Umbilical cord (tissue), 2 donors: ENCODE measurements around the gene LSG1. TPM values are rescaled to one million over a fixed set of nuclear protein-coding genes. Genes with fewer than 3 reads are reported as not detected.

Source experiments
- DNase-seq: peaks from one replicate; pipeline ENCODE4 v3.0.0-alpha.2; 2015; ENCODE audit warnings: low spot score
- total RNA-seq: library from RNA; depleted of rRNA; stranded (reverse); fragments of >200 nt; gene quantifications from one replicate; pipeline ENCODE4 v1.2.3, GENCODE V29; 2014; ENCODE audit warnings: low replicate concordance; ENCODE audit not compliant: insufficient read depth

The LSG1 gene
- total RNA-seq, 1 donor from 2014 or later = 34.9 TPM

DNA sequence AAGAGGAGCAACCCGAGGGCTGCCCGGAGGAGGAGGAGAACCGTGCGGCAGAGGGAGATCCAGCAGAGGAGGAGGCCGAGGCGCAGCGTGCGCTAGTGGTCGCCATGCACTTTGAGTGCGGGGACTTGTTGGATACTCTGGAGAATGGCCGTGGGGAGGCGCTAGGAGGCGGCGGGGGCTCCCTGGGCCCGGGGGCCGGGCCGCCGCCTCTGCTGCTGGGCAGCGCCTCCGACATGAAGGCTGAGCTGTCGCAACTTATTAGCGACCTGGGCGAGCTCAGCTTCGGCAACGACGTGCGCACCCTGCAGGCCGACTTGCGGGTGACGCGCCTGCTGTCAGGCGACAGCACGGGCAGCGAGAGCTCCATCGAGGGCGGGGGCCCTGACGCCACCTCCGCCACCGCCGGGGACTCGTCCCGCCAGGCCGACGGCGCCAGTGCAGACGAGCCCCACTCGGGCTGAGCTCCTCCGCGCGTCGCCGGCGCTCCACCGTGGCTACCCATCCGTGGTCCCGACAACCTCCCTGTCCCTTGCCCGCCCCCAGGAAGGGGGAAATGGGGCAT lies 15.7 kb upstream of the LSG1 start:
- peak; percentile 46 for DNase-seq

DNA sequence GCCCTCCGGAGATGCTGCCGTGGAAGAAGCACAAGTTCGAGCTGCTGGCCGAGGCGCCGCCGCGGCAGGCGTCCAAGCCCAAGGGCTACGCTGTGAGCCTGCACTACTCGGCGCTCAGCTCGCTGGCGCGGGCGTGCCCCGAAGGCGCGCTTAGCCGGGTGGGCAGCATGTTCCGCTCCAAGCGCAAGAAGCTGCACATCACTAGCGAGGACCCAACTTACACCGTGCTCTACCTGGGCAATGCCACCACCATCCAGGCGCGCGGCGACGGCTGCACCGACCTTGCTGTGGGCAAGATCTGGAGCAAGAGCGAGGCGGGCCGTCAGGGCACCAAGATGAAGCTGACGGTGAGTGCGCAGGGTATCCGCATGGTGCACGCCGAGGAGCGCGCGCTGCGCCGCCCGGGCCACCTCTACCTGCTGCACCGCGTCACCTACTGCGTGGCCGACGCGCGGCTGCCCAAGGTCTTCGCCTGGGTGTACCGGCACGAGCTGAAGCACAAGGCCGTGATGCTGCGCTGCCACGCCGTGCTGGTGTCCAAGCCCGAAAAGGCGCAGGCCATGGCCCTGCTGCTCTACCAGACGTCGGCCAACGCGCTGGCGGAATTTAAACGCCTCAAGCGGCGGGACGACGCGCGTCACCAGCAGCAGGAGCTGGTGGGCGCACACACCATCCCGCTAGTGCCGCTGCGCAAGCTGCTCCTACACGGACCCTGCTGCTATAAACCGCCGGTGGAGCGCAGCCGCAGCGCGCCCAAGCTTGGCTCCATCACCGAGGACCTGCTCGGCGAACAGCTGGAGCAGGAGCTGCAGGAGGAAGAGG lies 15.0 kb upstream of the LSG1 start:
- peak; percentile 62 for DNase-seq

DNA sequence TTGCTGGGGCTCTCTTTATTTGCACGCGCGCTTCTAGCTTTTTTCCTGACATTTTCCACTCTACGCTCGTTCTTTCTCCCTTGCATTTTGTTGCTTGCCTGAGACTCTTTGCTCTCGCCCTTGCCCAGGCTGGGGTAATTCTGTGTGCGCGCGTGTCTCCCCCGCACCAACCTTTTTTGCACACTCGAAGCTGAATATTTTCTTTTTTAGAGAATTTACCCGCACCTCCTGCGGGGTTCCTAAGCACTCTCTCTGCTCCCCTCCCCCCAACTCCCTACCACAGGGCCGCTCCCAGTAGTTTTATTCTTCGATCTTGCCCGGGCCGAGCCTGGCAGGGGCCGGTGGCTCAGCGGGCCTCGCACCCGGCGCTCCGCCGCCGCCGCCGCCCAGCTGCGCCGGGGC lies 14.4 kb upstream of the LSG1 start:
- peak; percentile 48 for DNase-seq

DNA sequence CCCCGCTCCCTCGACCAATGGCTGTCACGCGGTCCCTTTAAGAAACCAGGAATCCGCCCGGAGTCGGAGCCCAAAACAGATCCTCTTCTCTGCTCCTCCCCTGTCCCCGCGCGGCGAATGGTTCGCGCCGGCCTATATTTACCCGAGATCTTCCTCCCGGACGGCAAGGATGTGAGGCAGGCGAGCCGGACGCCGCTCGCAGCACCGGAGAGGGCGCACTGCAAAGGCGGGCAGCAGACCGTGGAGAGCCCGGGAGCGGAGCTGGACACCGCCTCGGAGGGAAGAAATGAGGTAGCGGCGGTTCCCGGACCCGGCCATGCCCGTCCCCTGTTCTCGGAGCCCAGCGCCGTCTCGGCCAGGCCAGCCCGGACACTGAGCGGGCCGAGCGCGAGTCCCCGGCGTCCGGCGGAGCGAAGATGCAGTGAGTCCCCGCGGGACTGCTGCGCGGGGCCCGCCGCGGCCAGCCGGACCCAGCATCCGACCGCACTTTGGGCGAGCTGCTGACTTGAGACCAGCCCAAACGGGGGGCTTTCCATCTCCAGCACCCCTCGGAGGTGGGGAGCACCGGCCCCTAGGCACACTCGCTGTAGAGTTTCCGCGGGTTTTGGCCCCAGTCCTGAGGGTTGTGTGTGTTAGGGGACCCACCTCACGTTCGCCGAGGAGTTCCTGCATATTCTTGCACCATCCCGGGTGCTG lies 13.9 kb upstream of the LSG1 start, which contains the start of gene FAM43A:
TSS of gene FAM43A (plus strand) at position 166 of the 696 bp plus-strand sequence. CDS start 944 bp downstream, outside the sequence.
- peak; percentile 94 for DNase-seq

DNA sequence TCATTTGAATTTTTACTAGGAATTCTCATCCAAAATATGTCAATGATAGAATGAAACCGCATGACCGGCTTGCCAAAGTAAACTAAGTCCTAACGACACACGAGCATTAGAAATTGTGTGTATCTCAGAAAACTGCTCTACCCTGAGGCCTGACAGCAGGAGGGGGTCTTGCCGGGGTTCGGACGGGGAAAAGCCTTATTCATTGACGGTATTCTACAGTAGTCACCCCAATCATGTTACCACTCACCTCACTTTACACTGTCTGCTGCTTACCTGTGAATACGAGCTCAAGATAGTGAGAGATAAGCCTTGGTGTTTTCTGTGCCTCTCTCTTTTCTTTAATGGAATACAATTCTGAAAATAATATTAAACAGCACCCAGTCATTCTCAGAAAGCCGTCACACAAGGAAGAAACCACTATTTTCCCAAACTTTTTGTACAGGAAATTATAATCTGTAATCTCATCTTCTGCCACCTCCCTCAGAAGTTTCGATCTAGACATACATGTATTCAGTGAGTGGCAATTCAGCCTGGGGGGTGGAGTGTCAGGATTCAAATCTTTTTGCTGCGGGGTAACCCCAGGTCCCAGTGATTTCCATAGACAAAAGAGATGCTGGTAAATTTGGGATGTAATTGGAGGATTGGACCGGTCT lies 13.2 kb upstream of the LSG1 start:
- no peak for DNase-seq

DNA sequence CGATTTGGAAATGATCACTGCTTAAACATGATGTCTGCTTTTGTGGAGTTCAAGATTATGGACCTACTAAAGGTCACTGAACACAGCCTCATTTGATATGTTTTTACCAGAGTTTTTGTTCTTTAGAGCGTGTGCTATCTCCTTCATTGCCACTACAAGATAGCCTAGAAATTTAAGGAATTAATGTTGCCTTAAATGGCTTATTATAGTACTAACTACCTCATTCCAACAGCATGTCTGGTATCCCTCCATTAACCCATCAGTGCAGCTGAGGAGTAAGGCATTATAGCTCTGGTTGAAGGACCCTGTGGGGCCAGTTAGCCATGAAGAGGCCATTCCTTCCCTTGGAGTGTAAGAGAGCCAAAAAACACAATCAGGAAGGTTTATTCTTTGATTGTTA lies 11.4 kb upstream of the LSG1 start:
- DNase-seq = peak; percentile 19

DNA sequence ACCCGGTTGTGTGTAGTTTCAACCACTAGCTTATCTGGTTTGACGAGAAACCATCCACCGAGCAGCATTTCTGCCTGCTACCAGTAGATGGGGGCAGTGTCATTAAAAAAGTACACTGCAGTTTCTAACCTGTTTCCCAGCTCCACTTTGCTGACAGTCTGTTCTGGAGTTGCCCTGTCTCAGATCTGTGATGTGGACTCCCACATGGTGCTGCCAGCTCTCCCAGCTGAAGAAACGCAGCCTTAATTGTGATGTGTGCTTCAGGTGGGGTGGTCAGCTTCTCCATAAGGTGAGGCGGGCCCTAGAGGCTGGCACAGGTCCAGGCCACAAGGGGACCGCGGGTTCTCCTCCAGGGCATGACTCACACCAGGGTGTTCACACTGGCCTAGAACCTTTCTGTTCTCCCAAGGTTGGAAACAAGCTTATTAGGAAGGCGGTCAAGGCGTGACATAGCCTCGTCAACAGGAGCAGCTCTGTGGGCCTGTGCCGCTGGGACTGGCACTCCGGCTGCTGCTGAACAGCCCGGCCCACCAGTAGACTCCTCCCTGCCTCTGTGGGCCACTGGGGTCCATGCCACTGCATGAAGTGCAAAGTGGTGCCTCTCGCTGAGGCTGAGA lies 10.8 kb upstream of the LSG1 start:
- peak; percentile 92 for DNase-seq

DNA sequence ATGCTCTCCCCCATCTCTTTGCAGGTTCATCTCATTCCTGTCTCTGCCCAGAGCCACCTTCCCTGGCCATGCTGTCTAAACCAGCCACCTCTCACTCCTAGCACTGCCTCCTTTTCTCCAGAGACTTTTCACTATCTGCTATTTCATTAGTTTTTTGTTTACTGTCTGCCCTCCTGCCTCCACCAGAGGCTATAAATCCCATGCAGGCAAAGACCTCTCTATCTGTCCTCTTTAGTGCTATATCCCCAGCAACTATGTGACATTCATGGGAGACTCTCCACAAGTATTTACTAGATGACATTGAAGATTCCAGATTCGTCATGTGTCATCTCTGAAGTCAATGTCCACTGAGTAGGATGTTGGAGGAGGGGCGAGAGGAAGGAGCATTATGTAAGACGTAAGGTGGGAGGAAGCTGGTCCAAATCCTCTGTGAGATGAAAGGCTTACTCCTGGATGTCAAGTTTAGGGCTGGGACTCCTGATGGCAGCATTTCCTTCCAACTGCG lies 10.2 kb upstream of the LSG1 start:
- no peak for DNase-seq

DNA sequence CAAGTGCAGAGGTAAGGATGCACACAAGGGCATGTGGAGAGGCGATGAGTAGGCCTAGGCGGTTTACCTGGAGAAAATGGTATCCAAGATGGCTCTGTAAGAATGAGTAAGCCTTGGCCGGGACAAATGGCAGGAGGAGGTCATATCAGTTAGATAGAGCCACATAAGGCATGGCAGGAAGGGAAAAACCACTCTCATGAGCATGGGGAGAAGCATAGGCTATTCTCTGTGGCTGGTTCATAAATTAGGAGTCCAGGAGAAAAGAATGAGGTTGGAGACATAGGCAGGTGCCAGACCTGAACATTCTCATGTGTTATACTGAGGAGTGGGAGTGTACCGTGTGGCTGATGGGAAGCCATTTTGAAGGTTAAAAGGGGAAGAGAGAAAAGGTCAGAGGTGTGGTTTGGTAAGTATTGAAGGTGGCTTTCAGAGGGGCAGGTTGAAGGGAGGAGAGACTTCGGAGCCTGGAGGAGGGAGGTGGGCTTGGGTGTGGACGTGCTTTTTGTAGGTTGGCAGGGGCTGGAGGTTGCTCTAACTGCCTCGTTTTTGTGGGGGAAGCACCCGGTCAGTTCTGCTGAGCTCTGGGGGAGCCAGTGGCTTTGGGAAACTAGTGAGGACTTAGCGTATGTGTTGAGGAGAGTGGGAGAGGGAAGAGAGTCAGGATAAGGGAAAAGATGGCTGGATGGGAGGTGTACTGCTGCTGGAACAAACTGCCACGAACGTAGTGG lies 9.1 kb upstream of the LSG1 start:
- no peak for DNase-seq

DNA sequence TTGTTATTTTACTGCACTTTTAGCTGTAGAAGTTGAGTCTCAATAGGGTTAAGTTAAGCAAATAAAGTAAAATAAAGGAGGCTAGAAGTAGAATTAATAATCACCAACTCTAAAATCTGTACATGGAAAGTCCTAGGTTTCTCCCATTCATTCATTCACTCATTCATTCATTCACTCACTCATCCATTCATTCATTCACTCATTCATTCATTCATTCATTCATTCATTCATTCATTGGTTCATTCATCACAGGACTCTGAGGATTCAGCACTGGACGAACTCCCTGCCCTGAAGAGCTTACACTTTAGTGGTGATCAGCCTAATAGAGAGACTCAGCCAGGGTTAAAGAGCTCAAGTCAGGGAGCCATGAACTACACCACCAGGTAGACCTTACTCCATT lies 4.5 kb upstream of the LSG1 start:
- DNase-seq = no peak

DNA sequence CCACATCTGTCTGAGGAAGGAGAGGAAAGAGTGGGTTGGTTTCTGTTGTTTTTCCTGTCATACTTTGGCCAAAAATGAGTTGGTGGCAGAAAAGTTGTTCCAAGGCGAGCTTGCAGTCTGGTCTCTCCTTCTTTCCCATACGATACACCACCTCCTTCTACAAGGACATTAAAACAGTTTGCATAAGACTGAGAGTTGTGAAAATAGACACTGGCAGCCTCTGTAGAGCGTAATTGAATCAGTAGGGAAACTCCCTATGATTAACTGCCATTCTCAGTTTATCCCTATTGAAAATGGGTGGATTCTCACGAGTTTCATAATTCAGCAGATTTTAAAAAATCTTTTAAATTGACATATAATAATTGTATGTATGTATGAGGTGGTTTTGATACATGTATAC lies 3.7 kb upstream of the LSG1 start:
- DNase-seq = no peak

DNA sequence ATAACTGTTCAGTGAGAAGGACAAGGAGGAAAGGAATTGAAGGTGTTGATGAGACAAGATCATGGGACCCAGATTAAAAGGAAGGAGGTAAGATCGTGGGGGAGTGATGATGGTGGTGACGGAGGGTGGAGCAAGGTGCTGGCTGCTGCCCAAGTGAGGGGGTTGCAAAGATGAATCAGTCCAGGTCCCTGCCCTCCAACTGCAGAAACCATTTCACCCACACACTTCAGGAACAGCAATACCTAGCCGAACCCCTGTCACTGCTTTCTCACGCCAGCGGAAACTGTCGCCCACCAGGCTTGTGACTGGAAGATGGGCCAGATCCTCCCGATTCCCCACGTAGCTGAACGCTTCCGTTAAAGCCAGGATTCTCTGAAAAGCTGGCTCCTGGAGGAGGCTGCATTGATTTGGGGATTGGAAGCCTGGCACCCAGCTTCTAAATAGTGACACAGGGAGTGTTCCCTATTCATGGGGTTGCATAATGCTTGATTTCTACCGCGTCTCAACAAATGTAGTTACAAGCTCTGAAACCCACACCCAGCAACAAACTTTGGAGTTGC lies 3.2 kb upstream of the LSG1 start:
- no peak for DNase-seq

DNA sequence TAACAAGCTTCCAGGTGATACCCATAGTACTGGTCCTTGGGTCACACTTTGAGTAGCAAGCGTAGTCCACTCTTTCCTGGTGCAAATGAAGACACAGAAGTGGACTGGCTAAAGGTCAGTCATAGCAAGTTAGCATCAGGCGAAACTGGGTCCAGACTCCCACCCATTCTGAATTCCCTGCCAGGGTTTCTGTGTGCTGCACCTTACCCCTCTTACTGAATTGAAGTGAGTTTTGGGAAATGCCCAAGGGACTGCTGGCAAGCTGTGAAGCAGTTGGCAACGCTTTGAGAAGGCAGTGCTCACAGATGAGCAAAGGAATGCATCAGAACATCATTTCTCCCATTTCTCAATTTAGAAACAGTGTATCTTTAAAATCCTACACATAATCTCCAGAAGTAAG lies 1.8 kb upstream of the LSG1 start:
- no peak for DNase-seq

DNA sequence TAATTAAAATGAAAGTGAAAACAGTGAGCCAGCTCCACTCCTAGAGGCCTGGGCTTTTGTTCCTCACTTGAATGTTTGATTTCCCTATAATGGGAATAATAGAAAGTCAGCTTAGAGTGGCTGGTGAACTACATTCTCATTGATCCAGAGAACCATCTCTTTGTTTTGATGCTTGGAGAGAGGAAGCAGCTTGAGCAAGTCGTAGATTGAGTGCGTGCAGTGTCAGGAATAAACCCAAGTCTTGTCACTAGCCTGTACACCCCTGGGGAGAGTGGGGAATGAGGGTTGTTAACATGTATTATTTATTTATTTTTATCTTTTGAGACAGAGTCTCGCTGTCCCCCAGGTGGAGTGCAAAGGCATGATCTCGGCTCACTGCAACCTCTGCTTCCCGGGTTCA lies 885 bp upstream of the LSG1 start:
- DNase-seq = no peak

DNA sequence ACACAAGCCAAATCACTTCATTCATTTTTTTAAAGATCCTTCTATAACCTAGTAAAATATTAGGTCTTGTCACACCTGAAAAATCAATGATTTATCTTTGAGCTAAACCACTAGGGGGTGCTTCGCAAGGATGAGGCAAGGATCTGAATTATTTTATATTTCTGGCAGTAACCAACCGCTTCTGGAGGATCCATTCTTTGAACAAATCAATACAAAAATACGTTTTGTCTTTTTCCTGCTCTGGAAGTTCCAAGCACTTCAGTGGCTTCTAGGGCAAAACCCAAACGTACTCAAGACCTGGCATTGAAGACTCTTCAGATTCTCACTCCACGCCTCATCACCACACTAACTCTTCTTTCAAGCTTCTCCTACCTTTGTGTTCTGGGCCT lies 486 bp downstream of the LSG1 start:
- peak; percentile 22 for DNase-seq

DNA sequence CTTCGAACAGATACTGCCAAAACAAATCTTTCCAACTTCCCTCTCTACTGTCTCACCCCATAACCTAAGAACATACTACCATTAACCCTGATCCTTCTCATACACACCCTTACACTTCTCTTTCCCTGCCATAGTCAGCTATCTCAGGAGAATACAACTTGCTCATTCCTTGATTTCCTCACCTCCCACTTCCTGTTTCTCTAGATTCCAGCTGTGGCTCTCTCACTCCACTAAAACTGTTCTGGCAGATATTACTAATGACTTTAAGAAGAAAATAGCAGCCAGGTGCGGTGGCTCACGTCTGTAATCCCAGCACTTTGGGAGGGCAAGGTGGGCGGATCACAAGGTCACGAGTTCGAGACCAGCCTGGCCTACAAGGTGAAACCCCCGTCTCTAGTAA lies 4.6 kb downstream of the LSG1 start:
- DNase-seq = no peak

DNA sequence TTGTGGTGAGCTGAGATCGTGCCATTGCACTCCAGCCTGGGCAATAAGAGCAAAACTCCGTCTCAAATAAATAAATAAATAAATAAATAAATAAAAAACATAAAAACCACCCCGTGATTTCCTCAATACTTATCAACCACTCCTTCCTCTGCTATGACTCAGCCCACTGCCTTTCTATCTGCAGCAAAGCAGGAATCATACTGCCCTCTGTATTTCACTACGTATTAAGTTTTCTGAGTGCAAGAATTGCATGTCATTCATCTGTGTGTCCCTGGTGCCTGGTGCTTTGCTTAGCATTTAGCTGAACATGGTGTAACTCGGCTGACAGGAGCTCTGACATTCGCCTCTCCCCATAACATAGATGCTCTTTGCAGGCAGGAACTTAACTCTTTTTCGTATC lies 7.1 kb downstream of the LSG1 start:
- DNase-seq = no peak

DNA sequence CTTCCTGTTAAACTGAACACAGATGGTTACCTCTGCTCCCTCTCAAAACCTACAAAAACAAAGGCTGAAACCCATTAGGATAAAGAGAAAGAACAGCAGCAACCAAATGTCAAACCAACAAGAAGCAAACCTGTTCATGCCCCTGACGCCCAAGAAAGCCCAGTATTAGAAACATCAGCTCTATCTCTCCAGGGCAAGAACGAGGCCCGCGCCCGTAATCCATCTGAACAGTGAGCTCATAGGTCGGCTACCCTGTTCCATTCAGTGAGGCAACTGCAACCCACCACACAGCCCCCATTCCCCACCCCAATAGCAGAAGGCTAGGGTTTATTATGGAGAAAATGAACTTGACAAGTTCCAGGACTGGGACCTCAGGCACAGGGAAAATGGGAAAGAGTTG lies 10.0 kb downstream of the LSG1 start:
- DNase-seq = no peak

DNA sequence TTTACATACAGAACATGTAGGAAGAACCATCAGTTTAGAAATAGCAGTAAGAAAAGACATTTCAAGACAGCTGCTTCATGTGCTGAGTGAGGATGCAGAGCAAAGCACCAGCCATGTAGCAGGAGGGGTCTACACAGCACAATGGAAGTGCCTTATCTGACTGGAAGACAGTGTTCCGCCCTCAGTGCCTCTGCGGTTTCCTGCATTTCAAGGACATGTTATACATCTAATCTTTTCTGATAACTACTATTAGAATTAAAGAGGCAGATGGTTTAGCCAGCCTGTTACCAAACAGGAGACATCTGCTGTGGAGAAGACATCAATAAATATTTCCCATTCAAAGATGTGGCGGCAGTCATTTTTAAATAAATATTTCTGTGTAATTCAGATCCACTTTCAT lies 10.6 kb downstream of the LSG1 start:
- peak; percentile 38 for DNase-seq

DNA sequence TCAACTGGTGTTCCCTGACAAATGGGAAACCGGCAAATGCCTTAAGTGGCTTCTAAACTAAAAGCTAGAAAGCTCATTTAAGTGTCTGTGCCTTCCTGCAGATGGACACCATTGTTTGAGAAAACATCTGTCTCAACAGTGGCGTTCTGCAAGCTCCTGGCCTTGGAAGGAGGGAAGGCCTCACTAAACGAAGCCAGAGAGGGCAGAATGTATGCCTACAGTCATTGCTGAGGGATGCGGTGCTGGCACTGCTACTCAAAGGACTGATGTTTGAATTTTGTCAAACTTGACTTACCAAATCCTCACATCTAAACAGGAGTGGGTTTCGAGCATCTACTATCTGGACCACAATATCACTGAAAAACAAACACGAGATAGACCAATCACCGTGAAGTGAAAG lies 12.2 kb downstream of the LSG1 start:
- DNase-seq = no peak
